Activated T-helper 9 cell treated with anti-CD3 and anti-CD28 coated beads, Interleukin-2, amount 50 U/mL, for 16 hours (primary cell): ENCODE results near the gene LIPG.
"Not testable (repeated sequence)": the region's sequence is repeated elsewhere in the genome, so short reads cannot be mapped to it uniquely, and the experiment has no call there.

Experiments used
- DNase-seq: peaks from one replicate; pipeline ENCODE4 v3.0.0-alpha.2; 2020; ENCODE audit warnings: low read depth

The LIPG gene

GRCh38 chr18:49561289-49562193 lies at the start of gene LIPG:
Gene LIPG, plus strand, starts transcription at chr18:49562057. Its CDS starts 252 bp downstream, at chr18:49562309.
- DNase-seq: peak; percentile 12

- DNase-seq: not testable (repeated sequence)
Measured at GRCh38 chr18:49512876-49513275, 49.0 kb upstream of the LIPG start.

GRCh38 chr18:49514577-49514976 lies 47.3 kb upstream of the LIPG start:
- no peak for DNase-seq

GRCh38 chr18:49515003-49515402 lies 46.9 kb upstream of the LIPG start:
- not testable (repeated sequence) for DNase-seq

- DNase-seq: no peak
Measured at GRCh38 chr18:49515516-49515915, 46.3 kb upstream of the LIPG start.

- no peak for DNase-seq
Measured at GRCh38 chr18:49517483-49517882, 44.4 kb upstream of the LIPG start.

GRCh38 chr18:49519101-49519971 lies 42.5 kb upstream of the LIPG start:
- no peak for DNase-seq

GRCh38 chr18:49520661-49521145 lies 41.2 kb upstream of the LIPG start:
- DNase-seq: no peak

- no peak for DNase-seq
Measured at GRCh38 chr18:49521216-49521835, 40.5 kb upstream of the LIPG start.

- DNase-seq: not testable (repeated sequence)
Measured at GRCh38 chr18:49523580-49524093, 38.2 kb upstream of the LIPG start.

GRCh38 chr18:49524349-49524748 lies 37.5 kb upstream of the LIPG start:
- no peak for DNase-seq

- DNase-seq: no peak
Measured at GRCh38 chr18:49524951-49525350, 36.9 kb upstream of the LIPG start.

- DNase-seq: no peak
Measured at GRCh38 chr18:49525981-49526380, 35.9 kb upstream of the LIPG start.

- no peak for DNase-seq
Measured at GRCh38 chr18:49527631-49528327, 34.1 kb upstream of the LIPG start.

- DNase-seq: no peak
Measured at GRCh38 chr18:49529596-49529995, 32.3 kb upstream of the LIPG start.

GRCh38 chr18:49531678-49532153 lies 30.1 kb upstream of the LIPG start:
- no peak for DNase-seq

GRCh38 chr18:49534846-49535601 lies 26.8 kb upstream of the LIPG start:
- DNase-seq: no peak

- DNase-seq: no peak
Measured at GRCh38 chr18:49537232-49537896, 24.5 kb upstream of the LIPG start.

GRCh38 chr18:49544362-49544761 lies 17.5 kb upstream of the LIPG start:
- no peak for DNase-seq

GRCh38 chr18:49546278-49546677 lies 15.6 kb upstream of the LIPG start:
- no peak for DNase-seq
